Measurements from ENCODE around the gene MAMDC4.
"Not testable (repeated sequence)": the region's sequence is repeated elsewhere in the genome, so short reads cannot be mapped to it uniquely, and the experiment has no call there.

The MAMDC4 gene

GRCh38 chr9:136851941-136852663 lies at the start of gene MAMDC4:
Gene MAMDC4 (plus strand): TSS chr9:136852346. CDS start chr9:136852417, 71 bp downstream.
- peaks cover 1% of the 10 kb centered on the region for H3K27me3 Mint-ChIP-seq
- H3K27ac Mint-ChIP-seq, result no peak within 1 kb of the TSS
- no peaks in the 10 kb centered on the region for H3K36me3 Mint-ChIP-seq
- no peak within 1 kb of the TSS for H3K4me3 Mint-ChIP-seq
- H3K9me3 Mint-ChIP-seq, result no peaks in the 10 kb centered on the region
- peaks cover 6% of the 10 kb centered on the region for H3K4me1 Mint-ChIP-seq

DNA sequence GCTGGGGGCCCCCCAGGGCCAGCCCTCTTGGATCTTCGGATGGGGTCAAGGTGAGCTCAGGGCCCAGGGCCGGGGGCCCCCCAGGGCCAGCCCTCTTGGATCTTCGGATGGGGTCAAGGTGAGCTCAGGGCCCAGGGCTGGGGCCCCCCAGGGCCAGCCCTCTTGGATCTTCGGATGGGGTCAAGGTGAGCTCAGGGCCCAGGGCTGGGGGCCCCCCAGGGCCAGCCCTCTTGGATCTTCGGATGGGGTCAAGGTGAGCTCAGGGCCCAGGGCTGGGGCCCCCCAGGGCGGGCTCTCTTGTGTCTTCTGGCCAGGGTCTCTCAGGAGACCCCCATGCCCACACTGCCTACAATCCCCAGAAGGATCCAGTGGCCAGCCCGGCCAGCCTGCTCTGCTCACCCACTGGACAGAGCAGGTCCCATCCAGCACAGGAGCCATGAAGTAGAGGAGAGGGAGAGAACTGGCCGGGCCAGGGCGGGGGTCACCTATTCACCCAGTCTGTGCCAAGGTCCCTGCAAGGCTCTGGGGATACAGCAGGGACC lies 49.1 kb upstream of the MAMDC4 start:
- H3K27ac Mint-ChIP-seq, H3K4me3 Mint-ChIP-seq, H3K27me3 Mint-ChIP-seq, H3K9me3 Mint-ChIP-seq, H3K36me3 Mint-ChIP-seq: not testable (repeated sequence)
- peaks cover 27% of the 10 kb centered on the region for H3K4me1 Mint-ChIP-seq

DNA sequence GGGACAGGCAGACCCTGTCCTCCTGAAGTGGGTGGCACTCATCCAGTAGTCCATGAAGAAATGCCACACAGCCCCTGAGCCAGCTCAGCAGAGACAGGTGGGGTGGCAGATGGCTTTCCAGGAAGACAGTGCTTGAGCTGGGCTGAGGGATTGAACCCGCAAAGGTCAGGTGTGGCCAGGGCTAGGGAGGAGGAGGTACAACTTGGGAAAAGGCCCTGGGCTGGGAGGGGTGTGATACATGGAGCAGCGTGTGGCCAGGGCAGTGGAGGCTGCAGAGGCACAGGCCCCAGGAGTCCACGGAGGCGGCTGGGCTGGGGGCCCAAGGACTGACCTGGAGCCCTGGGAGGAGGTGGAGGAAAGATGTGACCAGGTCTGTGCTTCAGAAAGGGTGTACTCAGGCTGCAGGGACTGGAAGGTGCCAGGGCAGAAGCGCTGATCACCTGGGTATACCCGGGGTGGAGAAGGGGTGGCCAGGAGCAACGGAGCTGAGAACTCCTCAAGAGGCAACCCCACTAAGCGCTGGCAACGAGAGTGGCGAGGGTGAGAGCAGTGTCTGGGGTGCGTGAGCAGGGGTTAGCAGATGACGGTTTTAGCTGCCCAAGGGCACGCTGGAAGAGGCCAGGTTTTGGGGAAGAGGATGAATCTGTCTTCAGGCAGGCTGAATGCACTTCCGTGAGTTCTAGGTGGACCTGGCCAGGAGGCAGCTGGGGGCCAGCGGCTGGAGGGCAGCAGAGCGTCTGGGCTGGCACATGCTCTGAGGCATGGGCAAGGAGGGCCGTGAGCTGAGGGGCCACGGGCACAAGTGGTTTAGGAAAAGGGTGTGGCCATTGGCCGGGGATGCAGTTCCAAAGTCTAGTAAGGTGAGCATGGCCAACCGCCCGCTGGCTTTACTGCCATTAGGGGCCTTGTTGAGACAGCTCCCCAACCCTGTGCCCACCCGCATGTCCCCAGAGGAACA lies 48.3 kb upstream of the MAMDC4 start:
- Mint-ChIP-seq H3K4me3 (peak overlapping the region; percentile 7), H3K27ac (no peak overlapping the region), H3K4me1 (peaks cover 29% of the 10 kb centered on the region), H3K36me3 (no peaks in the 10 kb centered on the region), H3K27me3 (no peaks in the 10 kb centered on the region), H3K9me3 (no peaks in the 10 kb centered on the region)

DNA sequence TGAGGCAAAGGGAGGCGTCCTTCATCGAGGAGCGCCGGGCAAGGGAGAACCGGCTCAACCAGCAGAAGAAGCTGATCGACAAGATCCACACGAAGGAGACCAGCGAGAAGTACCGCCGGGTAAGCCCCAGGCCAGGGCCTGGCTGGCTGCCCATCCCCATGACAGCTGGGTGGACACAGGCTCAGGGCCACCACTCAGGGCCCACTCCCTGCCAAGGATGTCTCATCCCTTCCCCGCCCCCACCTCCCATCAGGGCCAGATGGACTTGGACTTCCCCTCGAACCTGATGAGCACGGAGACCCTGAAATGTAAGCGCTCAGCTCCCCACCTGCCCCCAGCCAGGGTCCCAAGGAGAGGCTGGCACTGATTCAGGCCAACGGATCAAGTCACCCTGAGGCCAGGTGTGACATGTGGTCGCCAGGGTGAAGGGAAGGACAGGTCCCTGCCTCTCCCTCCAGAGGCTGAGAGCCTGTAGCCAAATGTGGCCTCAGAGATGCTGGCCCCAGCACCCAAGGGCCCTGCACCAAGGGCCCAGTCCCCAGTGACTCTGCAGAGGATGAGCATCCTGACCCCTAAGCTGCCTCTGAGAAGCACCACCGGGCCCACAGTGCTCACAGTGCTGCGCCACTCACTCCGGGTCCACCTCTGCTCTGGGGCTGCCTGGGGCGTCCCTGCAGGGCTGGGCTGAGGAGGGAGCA lies 47.5 kb upstream of the MAMDC4 start:
- H3K4me3 Mint-ChIP-seq, result no peak overlapping the region
- no peak overlapping the region for H3K27ac Mint-ChIP-seq
- H3K9me3 Mint-ChIP-seq, result no peaks in the 10 kb centered on the region
- H3K27me3 Mint-ChIP-seq, result no peaks in the 10 kb centered on the region
- H3K36me3 Mint-ChIP-seq, result peaks cover 2% of the 10 kb centered on the region
- peaks cover 37% of the 10 kb centered on the region for H3K4me1 Mint-ChIP-seq

DNA sequence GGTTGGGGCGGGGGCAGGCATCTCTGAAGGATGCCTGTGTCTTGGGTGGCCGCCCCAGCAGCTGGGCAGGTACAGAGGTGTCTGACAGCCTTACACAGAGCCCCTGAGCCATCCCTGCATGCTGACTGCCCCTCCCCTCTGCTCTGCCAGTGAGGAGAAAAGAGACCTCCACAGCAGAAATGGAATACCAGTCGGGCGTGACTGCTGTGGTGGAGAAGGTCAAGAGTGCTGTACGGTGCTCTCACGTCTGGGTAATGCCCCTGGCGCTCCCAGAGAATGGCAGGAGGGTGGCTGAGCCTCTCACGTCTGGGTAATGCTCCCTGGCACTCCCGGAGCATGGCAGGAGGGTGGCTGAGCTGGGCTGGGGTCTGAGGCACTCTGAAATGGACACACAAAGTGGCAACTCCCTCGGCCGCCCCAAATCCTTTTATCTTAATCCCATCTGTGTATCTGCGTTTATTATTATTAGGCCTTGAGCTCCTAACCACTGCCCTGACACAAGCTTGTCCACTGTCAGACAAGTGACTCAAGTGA lies 46.9 kb upstream of the MAMDC4 start:
- H3K4me3 Mint-ChIP-seq, result no peak overlapping the region

DNA sequence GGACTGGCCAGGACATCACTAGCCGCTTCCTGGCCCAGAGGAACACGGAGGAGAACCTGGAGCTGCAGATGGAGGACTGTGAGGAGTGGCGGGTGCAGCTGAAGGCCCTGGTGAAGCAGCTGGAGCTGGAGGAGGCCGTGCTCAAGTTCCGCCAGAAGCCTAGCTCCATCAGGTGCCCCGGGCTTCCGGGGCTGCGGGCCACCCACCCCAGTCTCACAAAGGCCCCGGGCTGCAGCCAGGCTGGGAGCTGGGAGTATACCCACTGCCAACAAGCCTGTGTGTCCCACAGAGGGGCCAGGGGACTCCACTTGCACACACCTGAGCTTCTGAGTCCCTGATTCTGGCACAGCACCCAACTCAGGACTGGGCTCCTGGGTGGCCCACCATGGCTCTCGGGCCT lies 46.1 kb upstream of the MAMDC4 start:
- Mint-ChIP-seq H3K36me3 (peaks cover 4% of the 10 kb centered on the region), H3K9me3 (no peaks in the 10 kb centered on the region), H3K4me3 (peak overlapping the region; percentile 90), H3K4me1 (peaks cover 34% of the 10 kb centered on the region), H3K27ac (no peak overlapping the region), H3K27me3 (no peaks in the 10 kb centered on the region)

More for the DNA sequence above, 46.9 kb upstream of the MAMDC4 start:
- Mint-ChIP-seq H3K27ac (no peak overlapping the region), H3K4me1 (peaks cover 39% of the 10 kb centered on the region), H3K27me3 (no peaks in the 10 kb centered on the region), H3K9me3 (no peaks in the 10 kb centered on the region), H3K36me3 (peaks cover 2% of the 10 kb centered on the region)

GRCh38 chr9:136806631-136807201 lies 45.4 kb upstream of the MAMDC4 start:
- Mint-ChIP-seq H3K27me3 (no peaks in the 10 kb centered on the region), H3K4me3 (peak overlapping the region; percentile 90), H3K27ac (peak overlapping the region; percentile 62), H3K36me3 (peaks cover 4% of the 10 kb centered on the region), H3K4me1 (peaks cover 32% of the 10 kb centered on the region), H3K9me3 (no peaks in the 10 kb centered on the region)

- peak within 1 kb of the TSS; percentile 92 for H3K27ac Mint-ChIP-seq
- peaks cover 38% of the 10 kb centered on the region for H3K4me1 Mint-ChIP-seq
- peak within 1 kb of the TSS; percentile 90 for H3K4me3 Mint-ChIP-seq
- no peaks in the 10 kb centered on the region for H3K9me3 Mint-ChIP-seq
- peaks cover 4% of the 10 kb centered on the region for H3K36me3 Mint-ChIP-seq
- H3K27me3 Mint-ChIP-seq, result no peaks in the 10 kb centered on the region
Observed at GRCh38 chr9:136807281-136808074, 44.7 kb upstream of the MAMDC4 start, which contains the start of gene RABL6. Gene RABL6 (plus strand): TSS chr9:136807948. CDS start chr9:136808197, 249 bp downstream.

- H3K4me3 Mint-ChIP-seq, result peak overlapping the region; percentile 88
Observed at GRCh38 chr9:136808075-136808805, 43.9 kb upstream of the MAMDC4 start.

GRCh38 chr9:136808806-136809158 lies 43.4 kb upstream of the MAMDC4 start:
- peaks cover 10% of the 10 kb centered on the region for H3K36me3 Mint-ChIP-seq
- no peaks in the 10 kb centered on the region for H3K27me3 Mint-ChIP-seq
- H3K4me3 Mint-ChIP-seq, result peak overlapping the region; percentile 88
- peak overlapping the region; percentile 59 for H3K27ac Mint-ChIP-seq
- H3K4me1 Mint-ChIP-seq, result peaks cover 48% of the 10 kb centered on the region
- no peaks in the 10 kb centered on the region for H3K9me3 Mint-ChIP-seq

More at GRCh38 chr9:136808075-136808805, 43.9 kb upstream of the MAMDC4 start:
- no peaks in the 10 kb centered on the region for H3K27me3 Mint-ChIP-seq
- H3K9me3 Mint-ChIP-seq, result no peaks in the 10 kb centered on the region
- peaks cover 10% of the 10 kb centered on the region for H3K36me3 Mint-ChIP-seq
- H3K27ac Mint-ChIP-seq, result no peak overlapping the region
- peaks cover 45% of the 10 kb centered on the region for H3K4me1 Mint-ChIP-seq

DNA sequence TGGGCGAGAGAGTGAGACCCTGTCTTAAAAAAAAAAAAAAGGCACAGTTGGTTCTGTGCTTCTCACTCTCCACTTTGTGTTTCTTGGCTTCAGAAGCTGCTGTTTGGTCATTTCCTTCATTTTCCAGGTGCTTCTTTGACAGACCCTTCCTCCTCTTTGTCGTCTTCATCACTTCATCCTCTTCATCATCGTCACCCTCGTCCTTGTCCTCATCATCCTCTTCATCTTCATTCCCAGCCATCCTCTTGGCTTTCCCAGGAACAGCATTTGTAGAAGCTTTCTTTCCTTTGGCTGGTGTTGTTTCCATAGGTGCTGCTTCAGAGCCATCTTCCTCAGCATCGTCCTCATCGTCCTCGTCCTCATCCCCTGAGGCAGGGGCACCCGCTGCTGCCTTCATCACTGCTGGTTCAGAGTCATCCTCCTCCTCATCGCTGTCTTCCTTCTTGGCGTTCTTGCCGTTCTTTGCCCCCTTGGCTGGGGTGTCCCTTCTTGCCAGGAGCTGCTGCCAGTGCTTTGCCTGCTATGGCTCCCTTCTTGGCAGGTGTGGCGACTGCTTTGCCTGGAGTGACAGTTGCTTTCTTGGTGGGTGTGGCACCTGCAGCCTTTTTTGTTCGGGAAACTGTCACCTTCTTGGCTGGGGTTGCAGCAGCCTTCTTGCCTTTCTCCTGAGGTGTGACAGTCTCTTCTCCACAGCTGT lies 37.3 kb upstream of the MAMDC4 start:
- no peak overlapping the region for H3K4me3 Mint-ChIP-seq
- H3K36me3 Mint-ChIP-seq, result peaks cover 17% of the 10 kb centered on the region
- no peaks in the 10 kb centered on the region for H3K9me3 Mint-ChIP-seq
- H3K27ac Mint-ChIP-seq, result no peak overlapping the region
- H3K27me3 Mint-ChIP-seq, result no peaks in the 10 kb centered on the region
- peaks cover 49% of the 10 kb centered on the region for H3K4me1 Mint-ChIP-seq

- Mint-ChIP-seq H3K27ac (no peak overlapping the region), H3K4me3 (no peak overlapping the region), H3K36me3 (peaks cover 17% of the 10 kb centered on the region), H3K4me1 (peaks cover 45% of the 10 kb centered on the region), H3K9me3 (no peaks in the 10 kb centered on the region), H3K27me3 (no peaks in the 10 kb centered on the region)
Observed at GRCh38 chr9:136815422-136815782, 36.7 kb upstream of the MAMDC4 start.
